ENCODE results near the gene PRRX2.

The PRRX2 gene

DNA sequence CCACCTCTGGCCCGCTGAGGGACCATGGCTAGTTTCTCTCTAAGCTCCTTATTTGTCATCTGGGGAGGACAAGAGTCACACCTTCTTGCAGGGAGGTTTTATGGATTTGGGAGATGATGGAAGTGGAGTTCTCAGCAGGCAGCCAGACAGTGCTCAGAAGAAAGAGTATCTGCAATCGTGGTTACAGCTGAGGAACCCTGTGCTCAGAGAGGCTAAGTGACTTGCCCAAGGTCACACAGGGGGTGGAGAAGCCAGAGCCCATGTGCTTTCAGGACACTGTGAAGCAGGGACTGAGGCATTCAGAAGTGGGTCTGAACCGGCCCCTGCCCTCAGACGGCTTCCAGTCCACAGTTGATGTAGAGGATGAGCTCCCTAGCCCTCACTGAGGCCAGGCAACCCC lies 10.8 kb downstream of the PRRX2 start:
- Histone ChIP-seq H3K27me3 (ENCODE audit: insufficient read depth, low read depth) (peaks cover 93% of the 10 kb centered on the region), H3K4me2 (no peak overlapping the region), H4K20me1 (ENCODE audit: insufficient read depth) (no peaks in the 10 kb centered on the region), H2AFZ (ENCODE audit: low read depth) (no peak overlapping the region), H3K79me2 (ENCODE audit: insufficient read depth, low read depth) (no peaks in the 10 kb centered on the region), H3K9ac (no peak overlapping the region), H3K36me3 (ENCODE audit: insufficient read depth) (no peaks in the 10 kb centered on the region), H3K27ac (no peak overlapping the region), H3K4me1 (ENCODE audit: low read depth, poor library complexity, severe bottlenecking) (no peaks in the 10 kb centered on the region), H3K4me3 (IDR thresholded peaks at IDR 0.05; ENCODE audit: insufficient read depth, low read depth, low read length) (no peak overlapping the region)
- no peak for TF ChIP-seq CTCF (conservative IDR thresholded peaks at IDR 0.05; ENCODE audit: low read depth, low read length)

GRCh38 chr9:129676975-129677374 lies 11.5 kb downstream of the PRRX2 start:
- no peaks in the 10 kb centered on the region for H3K79me2 ChIP-seq (ENCODE audit: insufficient read depth, low read depth)
- TF ChIP-seq CTCF (conservative IDR thresholded peaks at IDR 0.05; ENCODE audit: low read depth, low read length): no peak

DNA sequence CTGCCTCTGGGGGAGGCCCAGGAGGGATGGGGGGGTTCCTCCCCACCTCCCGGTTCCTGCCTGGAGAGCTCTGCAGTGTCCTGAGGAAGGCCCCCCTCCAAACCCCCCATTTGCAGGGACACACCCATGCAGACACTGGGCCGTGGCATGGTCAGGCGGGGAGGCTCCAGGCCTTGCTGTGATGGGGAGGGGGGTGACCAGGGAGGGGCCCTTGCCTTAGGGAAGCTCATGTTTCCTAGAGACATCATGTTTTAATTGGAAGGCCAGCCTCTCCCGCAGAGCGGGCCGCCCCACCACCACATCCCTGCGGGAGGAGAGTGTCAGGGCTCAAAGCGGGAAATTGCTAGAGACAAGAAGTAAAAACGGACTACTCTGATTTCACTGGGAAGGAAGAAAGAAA lies 12.0 kb downstream of the PRRX2 start:
- no peaks in the 10 kb centered on the region for H3K79me2 ChIP-seq (ENCODE audit: insufficient read depth, low read depth)
- H3K9ac ChIP-seq: no peak overlapping the region
- H3K4me3 ChIP-seq (IDR thresholded peaks at IDR 0.05; ENCODE audit: insufficient read depth, low read depth, low read length): no peak overlapping the region
- H3K4me2 ChIP-seq: no peak overlapping the region
- no peaks in the 10 kb centered on the region for H4K20me1 ChIP-seq (ENCODE audit: insufficient read depth)
- no peak overlapping the region for H2AFZ ChIP-seq (ENCODE audit: low read depth)
- no peaks in the 10 kb centered on the region for H3K4me1 ChIP-seq (ENCODE audit: low read depth, poor library complexity, severe bottlenecking)
- H3K27me3 ChIP-seq (ENCODE audit: insufficient read depth, low read depth): peaks cover 96% of the 10 kb centered on the region
- no peaks in the 10 kb centered on the region for H3K36me3 ChIP-seq (ENCODE audit: insufficient read depth)
- no peak overlapping the region for H3K27ac ChIP-seq
- no peak for TF ChIP-seq CTCF (conservative IDR thresholded peaks at IDR 0.05; ENCODE audit: low read depth, low read length)

More at GRCh38 chr9:129676975-129677374, 11.5 kb downstream of the PRRX2 start:
- Histone ChIP-seq H3K36me3 (ENCODE audit: insufficient read depth) (no peaks in the 10 kb centered on the region), H3K4me3 (IDR thresholded peaks at IDR 0.05; ENCODE audit: insufficient read depth, low read depth, low read length) (no peak overlapping the region), H3K27me3 (ENCODE audit: insufficient read depth, low read depth) (peaks cover 96% of the 10 kb centered on the region), H2AFZ (ENCODE audit: low read depth) (no peak overlapping the region), H3K27ac (no peak overlapping the region), H3K9ac (no peak overlapping the region), H4K20me1 (ENCODE audit: insufficient read depth) (no peaks in the 10 kb centered on the region), H3K4me1 (ENCODE audit: low read depth, poor library complexity, severe bottlenecking) (no peaks in the 10 kb centered on the region), H3K4me2 (no peak overlapping the region)

DNA sequence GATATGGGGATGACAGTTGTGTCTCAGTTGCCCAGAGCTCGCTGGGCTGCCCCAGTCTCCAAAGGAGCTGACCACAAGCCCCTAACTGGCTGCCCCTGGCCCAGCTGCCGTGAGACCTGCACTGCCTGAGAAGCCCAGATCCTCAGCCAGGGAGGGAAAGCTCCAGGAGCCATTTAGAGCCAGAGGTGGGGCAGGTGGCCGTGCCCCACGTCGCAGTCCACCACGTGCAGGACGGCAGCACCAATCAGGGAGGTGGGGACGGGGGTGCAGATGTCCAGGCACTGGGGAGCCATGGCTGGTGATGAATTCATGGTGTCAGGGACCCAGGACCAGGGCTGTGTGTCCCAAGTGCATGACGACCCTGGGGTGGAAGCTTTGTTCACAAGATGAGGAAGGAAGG lies 13.4 kb downstream of the PRRX2 start:
- Histone ChIP-seq H3K4me2 (no peak overlapping the region), H3K27ac (no peak overlapping the region), H3K27me3 (ENCODE audit: insufficient read depth, low read depth) (peaks cover 94% of the 10 kb centered on the region), H4K20me1 (ENCODE audit: insufficient read depth) (no peaks in the 10 kb centered on the region), H3K4me3 (IDR thresholded peaks at IDR 0.05; ENCODE audit: insufficient read depth, low read depth, low read length) (no peak overlapping the region), H3K4me1 (ENCODE audit: low read depth, poor library complexity, severe bottlenecking) (no peaks in the 10 kb centered on the region), H2AFZ (ENCODE audit: low read depth) (no peak overlapping the region), H3K9ac (no peak overlapping the region), H3K36me3 (ENCODE audit: insufficient read depth) (no peaks in the 10 kb centered on the region), H3K79me2 (ENCODE audit: insufficient read depth, low read depth) (no peaks in the 10 kb centered on the region)
- TF ChIP-seq CTCF (conservative IDR thresholded peaks at IDR 0.05; ENCODE audit: low read depth, low read length): no peak

Measured in KMS-11 (cell line).